Measurements from ENCODE around the gene NAP1L1.

NAP1L1 gene

DNA sequence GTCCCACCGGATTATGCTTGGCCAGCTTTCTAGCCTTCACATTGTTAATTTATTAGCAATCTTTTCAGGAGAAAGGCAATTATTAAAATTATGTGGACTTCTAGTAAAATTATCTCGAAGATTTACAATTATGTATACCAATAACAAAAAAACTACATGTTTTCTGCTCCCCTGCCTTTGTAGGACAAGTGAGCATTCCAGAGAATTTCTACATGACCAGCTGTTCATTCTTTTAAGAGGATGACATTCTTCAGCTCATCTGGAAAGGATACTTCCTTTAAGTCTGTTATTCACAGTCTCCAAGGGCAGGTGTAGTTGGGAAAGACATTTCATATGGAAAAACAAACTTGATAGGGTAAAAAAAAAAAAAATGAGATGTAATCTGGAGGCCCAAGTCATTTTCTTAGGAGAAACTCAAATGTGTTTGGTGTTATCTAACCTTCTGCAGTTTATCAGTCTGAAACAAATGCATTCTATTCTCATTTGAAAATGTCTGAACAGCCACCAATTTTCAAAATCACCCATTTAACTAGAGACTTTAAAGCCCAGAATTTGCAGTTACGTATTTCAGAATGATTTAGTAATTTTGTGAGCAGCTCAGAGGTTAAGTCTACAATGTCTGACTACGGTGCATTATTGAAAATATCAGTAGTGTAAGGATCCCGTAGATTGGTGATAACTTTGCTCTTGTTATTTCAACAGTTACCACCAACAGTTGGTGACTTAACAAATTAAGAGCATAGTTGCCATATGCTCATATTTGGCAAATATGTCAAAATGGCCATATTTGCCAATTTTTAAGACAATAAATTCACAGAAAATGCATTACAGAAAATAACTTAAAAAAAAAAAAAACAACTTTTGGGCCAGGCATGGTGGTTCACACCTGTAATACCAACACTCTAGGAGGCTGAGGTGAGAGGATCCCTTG, 51.1 kb downstream of the NAP1L1 start:
- no peak for ATAC-seq

DNA sequence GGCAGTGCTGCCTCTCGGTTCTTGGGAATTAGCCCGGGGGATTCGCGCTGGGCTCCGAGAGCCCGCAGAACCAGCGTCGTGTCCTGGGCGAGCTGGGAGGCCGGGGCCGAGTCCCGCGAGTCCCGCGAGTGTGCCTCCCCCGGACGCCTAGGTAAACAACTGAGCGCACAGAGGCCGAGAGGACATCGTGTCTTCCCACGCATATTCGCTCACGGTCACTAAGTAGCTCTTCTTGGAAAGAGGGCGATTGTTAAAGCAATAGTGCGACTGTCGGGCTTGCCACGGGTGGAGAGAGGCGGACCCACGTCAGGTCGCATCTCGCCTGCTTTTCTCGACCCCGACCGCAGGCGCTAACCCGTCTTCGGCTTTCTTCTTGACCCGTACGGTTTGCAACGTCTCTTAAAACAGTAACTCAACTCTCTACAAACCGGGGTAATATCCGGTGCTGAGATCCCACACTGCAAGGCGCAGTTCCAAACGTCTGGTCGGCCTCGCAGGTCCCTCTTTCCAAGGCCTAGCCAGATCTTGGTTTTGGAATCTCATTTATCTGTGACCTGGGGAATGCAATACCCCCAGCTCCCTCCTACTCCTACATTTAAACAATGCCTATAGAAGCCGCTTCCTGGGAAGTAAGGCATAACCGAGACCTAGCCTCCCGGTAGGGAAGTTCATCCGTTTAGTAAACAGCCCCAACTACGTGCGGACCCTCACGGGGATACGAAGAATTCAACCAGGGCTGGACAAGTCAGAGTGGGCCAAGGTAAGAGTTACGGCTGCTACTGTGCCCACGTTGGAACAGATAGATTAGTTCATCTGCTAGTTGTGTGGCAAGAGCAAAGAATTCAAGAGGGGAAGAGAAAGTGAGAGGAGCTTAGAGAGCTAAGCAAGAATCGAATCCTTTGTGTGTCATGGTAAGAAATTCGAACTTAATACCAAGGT, 52.2 kb downstream of the NAP1L1 start:
- ATAC-seq, result peak; percentile 27
- TF ChIP-seq, protein P1, sequence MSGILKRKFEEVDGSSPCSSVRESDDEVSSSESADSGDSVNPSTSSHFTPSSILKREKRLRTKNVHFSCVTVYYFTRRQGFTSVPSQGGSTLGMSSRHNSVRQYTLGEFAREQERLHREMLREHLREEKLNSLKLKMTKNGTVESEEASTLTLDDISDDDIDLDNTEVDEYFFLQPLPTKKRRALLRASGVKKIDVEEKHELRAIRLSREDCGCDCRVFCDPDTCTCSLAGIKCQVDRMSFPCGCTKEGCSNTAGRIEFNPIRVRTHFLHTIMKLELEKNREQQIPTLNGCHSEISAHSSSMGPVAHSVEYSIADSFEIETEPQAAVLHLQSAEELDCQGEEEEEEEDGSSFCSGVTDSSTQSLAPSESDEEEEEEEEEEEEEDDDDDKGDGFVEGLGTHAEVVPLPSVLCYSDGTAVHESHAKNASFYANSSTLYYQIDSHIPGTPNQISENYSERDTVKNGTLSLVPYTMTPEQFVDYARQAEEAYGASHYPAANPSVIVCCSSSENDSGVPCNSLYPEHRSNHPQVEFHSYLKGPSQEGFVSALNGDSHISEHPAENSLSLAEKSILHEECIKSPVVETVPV (CRISPR knock-in tag; IDR thresholded peaks at IDR 0.05), result no peak
- TF ChIP-seq, protein P2, sequence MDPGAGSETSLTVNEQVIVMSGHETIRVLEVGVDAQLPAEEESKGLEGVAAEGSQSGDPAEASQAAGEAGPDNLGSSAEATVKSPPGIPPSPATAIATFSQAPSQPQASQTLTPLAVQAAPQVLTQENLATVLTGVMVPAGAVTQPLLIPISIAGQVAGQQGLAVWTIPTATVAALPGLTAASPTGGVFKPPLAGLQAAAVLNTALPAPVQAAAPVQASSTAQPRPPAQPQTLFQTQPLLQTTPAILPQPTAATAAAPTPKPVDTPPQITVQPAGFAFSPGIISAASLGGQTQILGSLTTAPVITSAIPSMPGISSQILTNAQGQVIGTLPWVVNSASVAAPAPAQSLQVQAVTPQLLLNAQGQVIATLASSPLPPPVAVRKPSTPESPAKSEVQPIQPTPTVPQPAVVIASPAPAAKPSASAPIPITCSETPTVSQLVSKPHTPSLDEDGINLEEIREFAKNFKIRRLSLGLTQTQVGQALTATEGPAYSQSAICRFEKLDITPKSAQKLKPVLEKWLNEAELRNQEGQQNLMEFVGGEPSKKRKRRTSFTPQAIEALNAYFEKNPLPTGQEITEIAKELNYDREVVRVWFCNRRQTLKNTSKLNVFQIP (CRISPR knock-in tag; IDR thresholded peaks at IDR 0.05; ENCODE audit: borderline replicate concordance, low read depth), result no peak
- no peak for TF ChIP-seq SNAI2 (CRISPR knock-in tag; IDR thresholded peaks at IDR 0.05)
- TF ChIP-seq ISL1 (CRISPR knock-in tag; IDR thresholded peaks at IDR 0.05), result no peak
- TF ChIP-seq, protein P3, sequence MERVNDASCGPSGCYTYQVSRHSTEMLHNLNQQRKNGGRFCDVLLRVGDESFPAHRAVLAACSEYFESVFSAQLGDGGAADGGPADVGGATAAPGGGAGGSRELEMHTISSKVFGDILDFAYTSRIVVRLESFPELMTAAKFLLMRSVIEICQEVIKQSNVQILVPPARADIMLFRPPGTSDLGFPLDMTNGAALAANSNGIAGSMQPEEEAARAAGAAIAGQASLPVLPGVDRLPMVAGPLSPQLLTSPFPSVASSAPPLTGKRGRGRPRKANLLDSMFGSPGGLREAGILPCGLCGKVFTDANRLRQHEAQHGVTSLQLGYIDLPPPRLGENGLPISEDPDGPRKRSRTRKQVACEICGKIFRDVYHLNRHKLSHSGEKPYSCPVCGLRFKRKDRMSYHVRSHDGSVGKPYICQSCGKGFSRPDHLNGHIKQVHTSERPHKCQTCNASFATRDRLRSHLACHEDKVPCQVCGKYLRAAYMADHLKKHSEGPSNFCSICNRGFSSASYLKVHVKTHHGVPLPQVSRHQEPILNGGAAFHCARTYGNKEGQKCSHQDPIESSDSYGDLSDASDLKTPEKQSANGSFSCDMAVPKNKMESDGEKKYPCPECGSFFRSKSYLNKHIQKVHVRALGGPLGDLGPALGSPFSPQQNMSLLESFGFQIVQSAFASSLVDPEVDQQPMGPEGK (CRISPR knock-in tag; IDR thresholded peaks at IDR 0.05; ENCODE audit: borderline replicate concordance), result no peak
- no peak for TF ChIP-seq ZNF70 (CRISPR knock-in tag; IDR thresholded peaks at IDR 0.05)
- TF ChIP-seq, protein P4, sequence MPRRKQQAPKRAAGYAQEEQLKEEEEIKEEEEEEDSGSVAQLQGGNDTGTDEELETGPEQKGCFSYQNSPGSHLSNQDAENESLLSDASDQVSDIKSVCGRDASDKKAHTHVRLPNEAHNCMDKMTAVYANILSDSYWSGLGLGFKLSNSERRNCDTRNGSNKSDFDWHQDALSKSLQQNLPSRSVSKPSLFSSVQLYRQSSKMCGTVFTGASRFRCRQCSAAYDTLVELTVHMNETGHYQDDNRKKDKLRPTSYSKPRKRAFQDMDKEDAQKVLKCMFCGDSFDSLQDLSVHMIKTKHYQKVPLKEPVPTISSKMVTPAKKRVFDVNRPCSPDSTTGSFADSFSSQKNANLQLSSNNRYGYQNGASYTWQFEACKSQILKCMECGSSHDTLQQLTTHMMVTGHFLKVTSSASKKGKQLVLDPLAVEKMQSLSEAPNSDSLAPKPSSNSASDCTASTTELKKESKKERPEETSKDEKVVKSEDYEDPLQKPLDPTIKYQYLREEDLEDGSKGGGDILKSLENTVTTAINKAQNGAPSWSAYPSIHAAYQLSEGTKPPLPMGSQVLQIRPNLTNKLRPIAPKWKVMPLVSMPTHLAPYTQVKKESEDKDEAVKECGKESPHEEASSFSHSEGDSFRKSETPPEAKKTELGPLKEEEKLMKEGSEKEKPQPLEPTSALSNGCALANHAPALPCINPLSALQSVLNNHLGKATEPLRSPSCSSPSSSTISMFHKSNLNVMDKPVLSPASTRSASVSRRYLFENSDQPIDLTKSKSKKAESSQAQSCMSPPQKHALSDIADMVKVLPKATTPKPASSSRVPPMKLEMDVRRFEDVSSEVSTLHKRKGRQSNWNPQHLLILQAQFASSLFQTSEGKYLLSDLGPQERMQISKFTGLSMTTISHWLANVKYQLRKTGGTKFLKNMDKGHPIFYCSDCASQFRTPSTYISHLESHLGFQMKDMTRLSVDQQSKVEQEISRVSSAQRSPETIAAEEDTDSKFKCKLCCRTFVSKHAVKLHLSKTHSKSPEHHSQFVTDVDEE (CRISPR knock-in tag; IDR thresholded peaks at IDR 0.05), result no peak
- TF ChIP-seq TOX (CRISPR knock-in tag; IDR thresholded peaks at IDR 0.05; ENCODE audit: borderline replicate concordance), result no peak
- no peak for TF ChIP-seq ZNF565 (CRISPR knock-in tag; conservative IDR thresholded peaks at IDR 0.05; ENCODE audit: low read depth)
- TF ChIP-seq ZNF8 (CRISPR knock-in tag; IDR thresholded peaks at IDR 0.05), result no peak
- TF ChIP-seq TCF4 (CRISPR knock-in tag; IDR thresholded peaks at IDR 0.05; ENCODE audit: borderline replicate concordance), result no peak
- TF ChIP-seq OSR1 (CRISPR knock-in tag; IDR thresholded peaks at IDR 0.05), result no peak
- no peak for TF ChIP-seq PPARA (CRISPR knock-in tag; IDR thresholded peaks at IDR 0.05; ENCODE audit: borderline replicate concordance)
- TF ChIP-seq BACH2 (CRISPR knock-in tag; IDR thresholded peaks at IDR 0.05; ENCODE audit: borderline replicate concordance), result no peak
- TF ChIP-seq, protein P5, sequence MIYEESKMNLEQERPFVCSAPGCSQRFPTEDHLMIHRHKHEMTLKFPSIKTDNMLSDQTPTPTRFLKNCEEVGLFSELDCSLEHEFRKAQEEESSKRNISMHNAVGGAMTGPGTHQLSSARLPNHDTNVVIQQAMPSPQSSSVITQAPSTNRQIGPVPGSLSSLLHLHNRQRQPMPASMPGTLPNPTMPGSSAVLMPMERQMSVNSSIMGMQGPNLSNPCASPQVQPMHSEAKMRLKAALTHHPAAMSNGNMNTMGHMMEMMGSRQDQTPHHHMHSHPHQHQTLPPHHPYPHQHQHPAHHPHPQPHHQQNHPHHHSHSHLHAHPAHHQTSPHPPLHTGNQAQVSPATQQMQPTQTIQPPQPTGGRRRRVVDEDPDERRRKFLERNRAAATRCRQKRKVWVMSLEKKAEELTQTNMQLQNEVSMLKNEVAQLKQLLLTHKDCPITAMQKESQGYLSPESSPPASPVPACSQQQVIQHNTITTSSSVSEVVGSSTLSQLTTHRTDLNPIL (CRISPR knock-in tag; IDR thresholded peaks at IDR 0.05; ENCODE audit: low read depth), result no peak

More for the DNA sequence above, 51.1 kb downstream of the NAP1L1 start:
- TF ChIP-seq TOX (CRISPR knock-in tag; IDR thresholded peaks at IDR 0.05; ENCODE audit: borderline replicate concordance) (no peak), ZFP30 (CRISPR knock-in tag; IDR thresholded peaks at IDR 0.05) (no peak), RARB (CRISPR knock-in tag; IDR thresholded peaks at IDR 0.05) (no peak), OSR1 (CRISPR knock-in tag; IDR thresholded peaks at IDR 0.05) (no peak), ZFP3 (CRISPR knock-in tag; IDR thresholded peaks at IDR 0.05) (no peak), ESRRG (CRISPR knock-in tag; IDR thresholded peaks at IDR 0.05) (no peak), GLIS3 (CRISPR knock-in tag; IDR thresholded peaks at IDR 0.05) (no peak), ZNF70 (CRISPR knock-in tag; IDR thresholded peaks at IDR 0.05) (no peak), ZNF565 (CRISPR knock-in tag; conservative IDR thresholded peaks at IDR 0.05; ENCODE audit: low read depth) (no peak), BACH2 (CRISPR knock-in tag; IDR thresholded peaks at IDR 0.05; ENCODE audit: borderline replicate concordance) (no peak)
- TF ChIP-seq, protein P5 (CRISPR knock-in tag; IDR thresholded peaks at IDR 0.05; ENCODE audit: low read depth), result no peak
- TF ChIP-seq, protein P1 (CRISPR knock-in tag; IDR thresholded peaks at IDR 0.05), result no peak
- TF ChIP-seq, protein P3 (CRISPR knock-in tag; IDR thresholded peaks at IDR 0.05; ENCODE audit: borderline replicate concordance), result no peak

All from SK-N-SH treated with all-trans-retinoic acid at 6 μM for 48 hours (cell line).